Panc1 (cell line): ENCODE results near the gene SAMD14. TPM values are rescaled to one million over a fixed set of nuclear protein-coding genes. Genes with fewer than 3 reads are reported as not detected.

Experiments used
- ATAC-seq: fragments of 200-7000 bp; cut with Tn5 transposase; 2 replicates; pipeline ENCODE4 v1.9.1; 2020; ENCODE audit warnings: mild to moderate bottlenecking, moderate library complexity
- BruUV-seq: library from RNA; stranded (reverse); fragments of 400-500 nt; replicated peaks from 2 replicates; lab custom pipeline; 2021; lab: Mats Ljungman, UMichigan
- CTCF ChIA-PET: fragments of 300-600 bp; sonication (Branson Sonifier 250); formaldehyde crosslinking; loops from one replicate; lab custom pipeline; 2022; ENCODE audit warnings: antibody characterized with exemption; lab: Charles Lee
- POLR2A ChIA-PET: fragments of 300-600 bp; sonication (Branson Sonifier 250); formaldehyde crosslinking; loops from one replicate; lab custom pipeline; 2022; ENCODE audit warnings: antibody characterized with exemption; lab: Charles Lee
- DNase-seq: peaks from one replicate; pipeline ENCODE4 v3.0.0-alpha.2; 2010; ENCODE audit warnings: low read depth, low spot score
- H3K27ac ChIP-seq: 2 replicates; pipeline ENCODE4 v1.5.1; 2011; ENCODE audit warnings: mild to moderate bottlenecking, low read length, inconsistent platforms
- H3K27me3 ChIP-seq: fragments of 200-500 bp; sonication (Bioruptor generic); 2 replicates; pipeline ENCODE4 v1.6.0; 2014; ENCODE audit warnings: low read length, inconsistent platforms; ENCODE audit not compliant: control insufficient read depth, insufficient read depth
- H3K36me3 ChIP-seq: fragments of 200-500 bp; sonication (Bioruptor generic); 2 replicates; pipeline ENCODE4 v1.5.1; 2014; ENCODE audit warnings: inconsistent platforms, mild to moderate bottlenecking, low read length, moderate library complexity; ENCODE audit not compliant: control insufficient read depth, insufficient read depth
- H3K4me1 ChIP-seq: 2 replicates; pipeline ENCODE4 v1.5.1; 2011; ENCODE audit warnings: inconsistent platforms, mild to moderate bottlenecking, low read length, moderate library complexity; ENCODE audit not compliant: control insufficient read depth, insufficient read depth
- H3K4me3 ChIP-seq, 2 experiments: 2 replicates each; pipeline ENCODE4 v1.5.1; 2011 to 2012; ENCODE audit warnings: low read depth in 2 of 2, low read length in 2 of 2, mild to moderate bottlenecking in 2 of 2, inconsistent platforms in 1 of 2, moderate library complexity in 1 of 2
- H3K9me3 ChIP-seq: fragments of 200-500 bp; sonication (Bioruptor generic); 2 replicates; pipeline ENCODE4 v1.5.1; 2014; ENCODE audit warnings: low read depth, mild to moderate bottlenecking, inconsistent platforms, low read length, moderate library complexity; ENCODE audit not compliant: control insufficient read depth, insufficient read depth
- CTCF ChIP-seq: fragments of 450-650 bp; IDR thresholded peaks from 2 replicates; pipeline ENCODE4 v1.5.1; 2017; ENCODE audit warnings: mild to moderate bottlenecking
- POLR2AphosphoS5 ChIP-seq: IDR thresholded peaks from 2 replicates; pipeline ENCODE4 v1.6.1; 2012; ENCODE audit warnings: mild to moderate bottlenecking, low read depth, low read length, moderate library complexity
- REST ChIP-seq, 2 experiments: IDR thresholded peaks; 2 replicates each; pipeline ENCODE4 v1.6.1; 2011 to 2012; ENCODE audit warnings: low read depth in 2 of 2, control low read depth in 1 of 2, low read length in 1 of 2, mild to moderate bottlenecking in 1 of 2, moderate library complexity in 1 of 2; ENCODE audit not compliant: insufficient read depth in 1 of 2
- SIN3A ChIP-seq: IDR thresholded peaks from 2 replicates; pipeline ENCODE4 v1.6.1; 2012; ENCODE audit warnings: low read depth, mild to moderate bottlenecking, low read length, moderate library complexity, borderline replicate concordance; ENCODE audit not compliant: insufficient read depth
- TCF7L2 ChIP-seq: IDR thresholded peaks from 2 replicates; pipeline ENCODE4 v1.6.1; 2011; ENCODE audit warnings: mild to moderate bottlenecking, low read depth, low read length, inconsistent platforms
- in situ Hi-C: cut with HindIII; loops from 2 replicates; pipeline ENCODE4 v1.10.0; 2016; ENCODE audit warnings: low sequenced_read_pairs, low pct_unique_long_range_greater_than_20kb
- intact Hi-C: fragments of 100-400 bp; cut with micrococcal nuclease; formaldehyde crosslinking; loops from one replicate; pipeline ENCODE4 v1.10.0; 2022; ENCODE audit not compliant: unreplicated experiment
- total RNA-seq: library from RNA; stranded (reverse); gene quantifications from one replicate; pipeline ENCODE4 v1.2.1, GENCODE V29; 2021; ENCODE audit not compliant: unreplicated experiment

SAMD14 gene
- total RNA-seq, 1 experiment from 2014 or later: 6.9 TPM

- no TSS peak for BruUV-seq
- H3K27ac ChIP-seq: no peak overlapping the region
These were observed 44.5 kb upstream of the SAMD14 start for GRCh38 chr17:50174444-50174843.

GRCh38 chr17:50173335-50173941, 43.5 kb upstream of the SAMD14 start:
- TF ChIP-seq CTCF (no peak), POLR2AphosphoS5 (no peak)
- CTCF ChIA-PET: no interaction called here
- no TSS peak for BruUV-seq
- H3K36me3 ChIP-seq: no peaks in the 10 kb centered on the region
- no peaks in the 10 kb centered on the region for H3K9me3 ChIP-seq
- no peaks in the 10 kb centered on the region for H3K27me3 ChIP-seq
- H3K27ac ChIP-seq: no peak overlapping the region
- no peak for DNase-seq
- no peak for ATAC-seq
- H3K4me3 ChIP-seq: no peak overlapping the region
- POLR2A ChIA-PET: interaction anchor here (0.8 kb wide), 1 partner anchor 439 kb away, joined by 3 read pairs; no protein-coding TSS in a partner anchor
- in situ Hi-C loops: no loop called here
- intact Hi-C loops: no loop called here
- H3K4me1 ChIP-seq: peaks cover 26% of the 10 kb centered on the region

More at GRCh38 chr17:50174444-50174843, 44.5 kb upstream of the SAMD14 start:
- in situ Hi-C loops (no loop called here), intact Hi-C loops (no loop called here)
- Histone ChIP-seq H3K9me3 (no peaks in the 10 kb centered on the region), H3K4me3 (no peak overlapping the region), H3K27me3 (no peaks in the 10 kb centered on the region), H3K36me3 (no peaks in the 10 kb centered on the region), H3K4me1 (peaks cover 31% of the 10 kb centered on the region)
- DNase-seq (no peak), ATAC-seq (no peak)
- no peak for TF ChIP-seq CTCF
- no peak for TF ChIP-seq POLR2AphosphoS5
- no peak for TF ChIP-seq SIN3A
- TF ChIP-seq TCF7L2: no peak
- TF ChIP-seq REST (IDR thresholded peaks at IDR 0.05; ENCODE audit: insufficient read depth in 1 of 2, low read depth in 2 of 2, low read length in 1 of 2): no peak
- CTCF ChIA-PET: no interaction called here
- POLR2A ChIA-PET: interaction anchor here (0.7 kb wide), 1 partner anchor 312 kb away, joined by 3 read pairs; no protein-coding TSS in a partner anchor
